SK-N-SH (cell line): ENCODE data around the gene EPHB2. TPM values are rescaled to one million over a fixed set of nuclear protein-coding genes. Genes with fewer than 3 reads are reported as not detected.

Experiments
- CTCF ChIA-PET: fragments of 300-600, 350-600 bp; formaldehyde crosslinking; extraction: SDS; loops from one replicate; lab custom pipeline; 2021; lab: Yijun Ruan, JAX
- POLR2A ChIA-PET: fragments of 350-600 bp; sonication (Branson Sonifier 250); formaldehyde crosslinking; extraction: SDS; loops from one replicate; lab custom pipeline; 2020; ENCODE audit warnings: antibody characterized with exemption, inconsistent platforms; lab: Yijun Ruan, JAX
- DNase-seq: peaks from one replicate; pipeline ENCODE4 v3.0.0; 2012
- H2AFZ ChIP-seq: fragments of 200-600 bp; sonication (generic); 2 replicates; pipeline ENCODE4 v1.8.1; 2016; ENCODE audit warnings: antibody characterized with exemption, mild to moderate bottlenecking, low read depth
- H3F3A ChIP-seq: fragments of 200-600 bp; sonication (generic); replicated peaks from 2 replicates; pipeline ENCODE3; 2016; ENCODE audit warnings: antibody characterized with exemption, mild to moderate bottlenecking; ENCODE audit not compliant: insufficient read depth
- H3K27ac ChIP-seq, 2 experiments: fragments of 200-500 bp in 1 of 2; fragments of 200-600 bp in 1 of 2; sonication (Bioruptor generic) in 1 of 2; sonication (generic), shearing (Covaris generic) in 1 of 2; 2 replicates each; pipeline versions ENCODE4 v1.5.1 to v1.6.1; 2014 to 2016; ENCODE audit warnings: low read depth in 2 of 2, inconsistent platforms in 1 of 2, low read length in 1 of 2, mild to moderate bottlenecking in 1 of 2, mixed read lengths in 1 of 2
- H3K27me3 ChIP-seq: fragments of 200-600 bp; sonication (generic), shearing (Covaris generic); 2 replicates; pipeline ENCODE4 v1.6.1; 2016; ENCODE audit warnings: mixed run types; ENCODE audit not compliant: insufficient read depth
- H3K36me3 ChIP-seq, 2 experiments: fragments of 200-500 bp in 1 of 2; fragments of 200-600 bp in 1 of 2; sonication (Bioruptor generic) in 1 of 2; sonication (generic) in 1 of 2; replicated peaks in 1 of 2; 2 replicates each; pipeline versions ENCODE3 to v1.5.1; 2014 to 2016; ENCODE audit warnings: low read length in 1 of 2, mild to moderate bottlenecking in 1 of 2; ENCODE audit not compliant: insufficient read depth in 2 of 2, control insufficient read depth in 1 of 2
- H3K4me1 ChIP-seq, 2 experiments: fragments of 200-500 bp in 1 of 2; fragments of 200-600 bp in 1 of 2; sonication (Bioruptor generic) in 1 of 2; sonication (generic), shearing (Covaris generic) in 1 of 2; 2 replicates each; pipeline versions ENCODE4 v1.5.1 to v1.6.1; 2014 to 2016; ENCODE audit warnings: low read depth in 1 of 2, low read length in 1 of 2, mixed run types in 1 of 2; ENCODE audit not compliant: insufficient read depth in 2 of 2, control insufficient read depth in 1 of 2
- H3K4me2 ChIP-seq: fragments of 200-600 bp; sonication (generic), shearing (Covaris generic); 2 replicates; pipeline ENCODE4 v1.6.1; 2017; ENCODE audit warnings: mixed run types
- H3K4me3 ChIP-seq, 2 experiments: fragments of 200-500 bp in 1 of 2; fragments of 200-600 bp in 1 of 2; sonication (Bioruptor generic) in 1 of 2; sonication (generic), shearing (Covaris generic) in 1 of 2; 2 replicates each; pipeline versions ENCODE4 v1.5.1 to v1.8.1; 2014 to 2016; ENCODE audit warnings: low read depth in 2 of 2, inconsistent platforms in 1 of 2, low read length in 1 of 2, mild to moderate bottlenecking in 1 of 2, mixed read lengths in 1 of 2, moderate library complexity in 1 of 2
- H3K79me2 ChIP-seq: fragments of 200-600 bp; sonication (generic); 2 replicates; pipeline ENCODE4 v1.8.1; 2017; ENCODE audit warnings: mild to moderate bottlenecking; ENCODE audit not compliant: insufficient read depth
- H3K9ac ChIP-seq: fragments of 200-600 bp; sonication (generic); 2 replicates; pipeline ENCODE4 v1.6.1; 2017; ENCODE audit warnings: mixed run types
- H3K9me2 ChIP-seq: fragments of 200-600 bp; sonication (generic); 2 replicates; pipeline ENCODE4 v1.6.1; 2017; ENCODE audit warnings: mixed run types
- H3K9me3 ChIP-seq: fragments of 200-600 bp; sonication (generic); 2 replicates; pipeline ENCODE4 v1.6.1; 2017; ENCODE audit warnings: mixed run types, mild to moderate bottlenecking, moderate library complexity
- H4K20me1 ChIP-seq: fragments of 200-600 bp; sonication (generic); 2 replicates; pipeline ENCODE4 v1.6.1; 2017; ENCODE audit warnings: mild to moderate bottlenecking, mixed run types; ENCODE audit not compliant: insufficient read depth
- CHD2 ChIP-seq: fragments of 150-350 bp; IDR thresholded peaks from 2 replicates; pipeline ENCODE4 v1.6.1; 2018; ENCODE audit warnings: low read length; ENCODE audit not compliant: partially characterized antibody
- ELF1 ChIP-seq: IDR thresholded peaks from 2 replicates; pipeline ENCODE4 v1.4.0; 2012
- EP300 ChIP-seq, 2 experiments: IDR thresholded peaks; 2 replicates each; pipeline versions ENCODE4 v1.4.0 to v1.6.1; 2012; ENCODE audit warnings: borderline replicate concordance in 1 of 2, low read depth in 1 of 2, low read length in 1 of 2
- EZH2phosphoT487 ChIP-seq: fragments of 200-600 bp; sonication (generic); IDR thresholded peaks from 2 replicates; pipeline ENCODE4 v1.6.1; 2017; ENCODE audit warnings: low read depth, mixed run types, mild to moderate bottlenecking, antibody characterized with exemption, moderate library complexity, borderline replicate concordance
- FOSL2 ChIP-seq: IDR thresholded peaks from 2 replicates; pipeline ENCODE4 v1.4.0; 2012; ENCODE audit warnings: low read depth, mild to moderate bottlenecking, moderate library complexity, borderline replicate concordance
- FOXJ3 ChIP-seq: sonication (generic); formaldehyde crosslinking; IDR thresholded peaks from 2 replicates; pipeline ENCODE4 v1.5.1; 2020; ENCODE audit warnings: mild to moderate bottlenecking, missing genetic modification reagents
- FOXM1 ChIP-seq: IDR thresholded peaks from 2 replicates; pipeline ENCODE4 v1.4.0; 2012; ENCODE audit warnings: low read depth, mild to moderate bottlenecking
- GABPA ChIP-seq: IDR thresholded peaks from 2 replicates; pipeline ENCODE4 v1.4.0; 2012; ENCODE audit warnings: low read depth, mild to moderate bottlenecking
- GATA2 ChIP-seq: sonication (generic); formaldehyde crosslinking; IDR thresholded peaks from 2 replicates; pipeline ENCODE4 v1.5.0; 2020; ENCODE audit warnings: mild to moderate bottlenecking, missing genetic modification reagents
- MEF2A ChIP-seq: IDR thresholded peaks from 2 replicates; pipeline ENCODE4 v1.4.0; 2012; ENCODE audit warnings: low read depth, borderline replicate concordance
- NRF1 ChIP-seq: IDR thresholded peaks from 2 replicates; pipeline ENCODE4 v1.6.1; 2012; ENCODE audit warnings: low read depth, mild to moderate bottlenecking, low read length
- RXRA ChIP-seq: IDR thresholded peaks from 2 replicates; pipeline ENCODE4 v1.4.0; 2012; ENCODE audit warnings: low read depth, mild to moderate bottlenecking, borderline replicate concordance
- SIN3A ChIP-seq: IDR thresholded peaks from 2 replicates; pipeline ENCODE4 v1.6.1; 2012; ENCODE audit warnings: low read depth, mild to moderate bottlenecking, low read length, moderate library complexity, borderline replicate concordance
- TAF1 ChIP-seq: IDR thresholded peaks from 2 replicates; pipeline ENCODE4 v1.6.1; 2012; ENCODE audit warnings: low read depth, mild to moderate bottlenecking, low read length, moderate library complexity, borderline replicate concordance
- TCF12 ChIP-seq: IDR thresholded peaks from 2 replicates; pipeline ENCODE4 v1.4.0; 2012
- TEAD4 ChIP-seq: IDR thresholded peaks from 2 replicates; pipeline ENCODE4 v1.4.0; 2012; ENCODE audit warnings: mild to moderate bottlenecking, borderline replicate concordance; ENCODE audit not compliant: insufficient read depth
- WGBS: methylation state at CpG from one replicate; pipeline ENCODE4 v1.1.6; 2017; ENCODE audit warnings: low lambda C conversion rate; 5-methylcytosine and 5-hydroxymethylcytosine counted together
- polyA plus RNA-seq, 3 experiments: library from polyadenylated mRNA; depleted of rRNA; stranded (reverse); fragments of >200 nt; gene quantifications; 2 replicates each; pipeline ENCODE4 v1.2.3, GENCODE V29; 2012
- TF ChIP-seq, protein P1 (sequence below): IDR thresholded peaks from 2 replicates; pipeline ENCODE4 v1.4.0; 2012; ENCODE audit warnings: low read depth
- TF ChIP-seq, protein P2 (sequence below): IDR thresholded peaks from 2 replicates; pipeline ENCODE4 v1.4.0; 2012; ENCODE audit warnings: low read depth, borderline replicate concordance
- TF ChIP-seq, protein P3 (sequence below): fragments of 200-600 bp; sonication (generic); IDR thresholded peaks from 2 replicates; pipeline ENCODE4 v1.6.1; 2017; ENCODE audit warnings: antibody characterized with exemption, mild to moderate bottlenecking, moderate library complexity
- TF ChIP-seq, protein P4 (sequence below): fragments of 150-350 bp; IDR thresholded peaks from 2 replicates; pipeline ENCODE4 v1.6.1; 2017; ENCODE audit warnings: antibody characterized with exemption, low read length, low read depth, borderline replicate concordance
- TF ChIP-seq, protein P5 (sequence below): IDR thresholded peaks from 2 replicates; pipeline ENCODE4 v1.6.1; 2012; ENCODE audit warnings: mild to moderate bottlenecking, low read depth, low read length, moderate library complexity
- TF ChIP-seq, protein P6 (sequence below): IDR thresholded peaks from 2 replicates; pipeline ENCODE4 v1.4.0; 2012; ENCODE audit warnings: low read depth, borderline replicate concordance
- TF ChIP-seq, protein P7 (sequence below): IDR thresholded peaks from 2 replicates; pipeline ENCODE4; 2012

The EPHB2 gene
- polyA plus RNA-seq, 1 of the 3 experiments (the other 2 are of a cell fraction): 25.2 TPM

DNA sequence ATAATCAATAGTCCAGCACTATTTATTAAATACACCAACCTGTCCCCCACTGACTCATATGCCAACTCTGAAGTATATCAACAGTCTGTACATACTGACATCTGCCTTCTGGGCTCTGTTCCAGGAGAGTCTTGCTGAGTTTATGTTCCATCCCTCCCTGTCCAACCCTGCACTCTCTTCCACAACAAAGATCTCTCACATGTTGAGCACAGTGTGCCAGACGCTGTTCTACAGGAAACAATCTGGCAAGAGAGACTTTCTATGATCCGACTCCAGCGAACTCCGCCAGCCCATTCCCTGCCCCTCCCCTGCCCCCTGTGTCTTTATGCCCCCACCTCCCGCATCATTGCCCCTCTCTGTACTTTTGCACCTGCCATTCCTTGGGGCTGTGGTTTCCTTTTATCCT is 258.7 kb downstream of the EPHB2 start:
- Histone ChIP-seq H3K4me2 (peak overlapping the region; percentile 54), H3K4me1 (peaks cover 5 to 13% of the 10 kb centered on the region in 2 experiments; a peak in 2 of 4 replicates), H3F3A (no peaks in the 10 kb centered on the region), H4K20me1 (no peaks in the 10 kb centered on the region), H3K27ac (peak overlapping the region in 1 of 2 experiments; percentile 54; a peak in 2 of 4 replicates), H3K27me3 (no peaks in the 10 kb centered on the region), H3K9ac (no peak overlapping the region), H2AFZ (no peak overlapping the region), H3K4me3 (no peak overlapping the region), H3K9me2 (no peaks in the 10 kb centered on the region), H3K9me3 (no peaks in the 10 kb centered on the region), H3K36me3 (no peaks in the 10 kb centered on the region), H3K79me2 (no peaks in the 10 kb centered on the region)
- POLR2A ChIA-PET: no interaction called here
- peak; percentile 58 for DNase-seq
- CTCF ChIA-PET: interaction anchor here (1.4 kb wide), 1 partner anchor 304 kb away, joined by 3 read pairs; no protein-coding TSS in a partner anchor
- 4% methylated on average over 5 of the region's 5 CpGs for WGBS
- TF ChIP-seq TCF12 (peak; percentile 33; the same call in 1 of the 2 replicates), FOXJ3 (0 out of 2 replicates have a peak, but pooled peaks have one; percentile 50), NRF1 (no peak), EZH2phosphoT487 (no peak), GATA2 (CRISPR knock-in tag) (no peak), SIN3A (no peak), FOXM1 (no peak), RXRA (no peak), ELF1 (no peak), GABPA (no peak), EP300 (IDR thresholded peaks at IDR 0.05; ENCODE audit: borderline replicate concordance in 1 of 2, low read depth in 1 of 2, low read length in 1 of 2) (0 out of 4 replicates have a peak, but pooled peaks of 1 of the 2 experiments have one; percentile 8), TAF1 (no peak), TEAD4 (no peak), MEF2A (no peak), CHD2 (no peak), FOSL2 (no peak; the same call in 1 of the 2 replicates)
- TF ChIP-seq, protein P1, sequence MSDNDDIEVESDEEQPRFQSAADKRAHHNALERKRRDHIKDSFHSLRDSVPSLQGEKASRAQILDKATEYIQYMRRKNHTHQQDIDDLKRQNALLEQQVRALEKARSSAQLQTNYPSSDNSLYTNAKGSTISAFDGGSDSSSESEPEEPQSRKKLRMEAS: 0 out of 2 replicates have a peak, but pooled peaks have one; percentile 27
- TF ChIP-seq, protein P2, sequence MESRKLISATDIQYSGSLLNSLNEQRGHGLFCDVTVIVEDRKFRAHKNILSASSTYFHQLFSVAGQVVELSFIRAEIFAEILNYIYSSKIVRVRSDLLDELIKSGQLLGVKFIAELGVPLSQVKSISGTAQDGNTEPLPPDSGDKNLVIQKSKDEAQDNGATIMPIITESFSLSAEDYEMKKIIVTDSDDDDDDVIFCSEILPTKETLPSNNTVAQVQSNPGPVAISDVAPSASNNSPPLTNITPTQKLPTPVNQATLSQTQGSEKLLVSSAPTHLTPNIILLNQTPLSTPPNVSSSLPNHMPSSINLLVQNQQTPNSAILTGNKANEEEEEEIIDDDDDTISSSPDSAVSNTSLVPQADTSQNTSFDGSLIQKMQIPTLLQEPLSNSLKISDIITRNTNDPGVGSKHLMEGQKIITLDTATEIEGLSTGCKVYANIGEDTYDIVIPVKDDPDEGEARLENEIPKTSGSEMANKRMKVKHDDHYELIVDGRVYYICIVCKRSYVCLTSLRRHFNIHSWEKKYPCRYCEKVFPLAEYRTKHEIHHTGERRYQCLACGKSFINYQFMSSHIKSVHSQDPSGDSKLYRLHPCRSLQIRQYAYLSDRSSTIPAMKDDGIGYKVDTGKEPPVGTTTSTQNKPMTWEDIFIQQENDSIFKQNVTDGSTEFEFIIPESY: no peak
- TF ChIP-seq, protein P3, sequence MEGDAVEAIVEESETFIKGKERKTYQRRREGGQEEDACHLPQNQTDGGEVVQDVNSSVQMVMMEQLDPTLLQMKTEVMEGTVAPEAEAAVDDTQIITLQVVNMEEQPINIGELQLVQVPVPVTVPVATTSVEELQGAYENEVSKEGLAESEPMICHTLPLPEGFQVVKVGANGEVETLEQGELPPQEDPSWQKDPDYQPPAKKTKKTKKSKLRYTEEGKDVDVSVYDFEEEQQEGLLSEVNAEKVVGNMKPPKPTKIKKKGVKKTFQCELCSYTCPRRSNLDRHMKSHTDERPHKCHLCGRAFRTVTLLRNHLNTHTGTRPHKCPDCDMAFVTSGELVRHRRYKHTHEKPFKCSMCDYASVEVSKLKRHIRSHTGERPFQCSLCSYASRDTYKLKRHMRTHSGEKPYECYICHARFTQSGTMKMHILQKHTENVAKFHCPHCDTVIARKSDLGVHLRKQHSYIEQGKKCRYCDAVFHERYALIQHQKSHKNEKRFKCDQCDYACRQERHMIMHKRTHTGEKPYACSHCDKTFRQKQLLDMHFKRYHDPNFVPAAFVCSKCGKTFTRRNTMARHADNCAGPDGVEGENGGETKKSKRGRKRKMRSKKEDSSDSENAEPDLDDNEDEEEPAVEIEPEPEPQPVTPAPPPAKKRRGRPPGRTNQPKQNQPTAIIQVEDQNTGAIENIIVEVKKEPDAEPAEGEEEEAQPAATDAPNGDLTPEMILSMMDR: no peak
- TF ChIP-seq, protein P4, sequence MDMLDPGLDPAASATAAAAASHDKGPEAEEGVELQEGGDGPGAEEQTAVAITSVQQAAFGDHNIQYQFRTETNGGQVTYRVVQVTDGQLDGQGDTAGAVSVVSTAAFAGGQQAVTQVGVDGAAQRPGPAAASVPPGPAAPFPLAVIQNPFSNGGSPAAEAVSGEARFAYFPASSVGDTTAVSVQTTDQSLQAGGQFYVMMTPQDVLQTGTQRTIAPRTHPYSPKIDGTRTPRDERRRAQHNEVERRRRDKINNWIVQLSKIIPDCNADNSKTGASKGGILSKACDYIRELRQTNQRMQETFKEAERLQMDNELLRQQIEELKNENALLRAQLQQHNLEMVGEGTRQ: no peak
- TF ChIP-seq, protein P5, sequence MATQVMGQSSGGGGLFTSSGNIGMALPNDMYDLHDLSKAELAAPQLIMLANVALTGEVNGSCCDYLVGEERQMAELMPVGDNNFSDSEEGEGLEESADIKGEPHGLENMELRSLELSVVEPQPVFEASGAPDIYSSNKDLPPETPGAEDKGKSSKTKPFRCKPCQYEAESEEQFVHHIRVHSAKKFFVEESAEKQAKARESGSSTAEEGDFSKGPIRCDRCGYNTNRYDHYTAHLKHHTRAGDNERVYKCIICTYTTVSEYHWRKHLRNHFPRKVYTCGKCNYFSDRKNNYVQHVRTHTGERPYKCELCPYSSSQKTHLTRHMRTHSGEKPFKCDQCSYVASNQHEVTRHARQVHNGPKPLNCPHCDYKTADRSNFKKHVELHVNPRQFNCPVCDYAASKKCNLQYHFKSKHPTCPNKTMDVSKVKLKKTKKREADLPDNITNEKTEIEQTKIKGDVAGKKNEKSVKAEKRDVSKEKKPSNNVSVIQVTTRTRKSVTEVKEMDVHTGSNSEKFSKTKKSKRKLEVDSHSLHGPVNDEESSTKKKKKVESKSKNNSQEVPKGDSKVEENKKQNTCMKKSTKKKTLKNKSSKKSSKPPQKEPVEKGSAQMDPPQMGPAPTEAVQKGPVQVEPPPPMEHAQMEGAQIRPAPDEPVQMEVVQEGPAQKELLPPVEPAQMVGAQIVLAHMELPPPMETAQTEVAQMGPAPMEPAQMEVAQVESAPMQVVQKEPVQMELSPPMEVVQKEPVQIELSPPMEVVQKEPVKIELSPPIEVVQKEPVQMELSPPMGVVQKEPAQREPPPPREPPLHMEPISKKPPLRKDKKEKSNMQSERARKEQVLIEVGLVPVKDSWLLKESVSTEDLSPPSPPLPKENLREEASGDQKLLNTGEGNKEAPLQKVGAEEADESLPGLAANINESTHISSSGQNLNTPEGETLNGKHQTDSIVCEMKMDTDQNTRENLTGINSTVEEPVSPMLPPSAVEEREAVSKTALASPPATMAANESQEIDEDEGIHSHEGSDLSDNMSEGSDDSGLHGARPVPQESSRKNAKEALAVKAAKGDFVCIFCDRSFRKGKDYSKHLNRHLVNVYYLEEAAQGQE: no peak
- TF ChIP-seq, protein P6, sequence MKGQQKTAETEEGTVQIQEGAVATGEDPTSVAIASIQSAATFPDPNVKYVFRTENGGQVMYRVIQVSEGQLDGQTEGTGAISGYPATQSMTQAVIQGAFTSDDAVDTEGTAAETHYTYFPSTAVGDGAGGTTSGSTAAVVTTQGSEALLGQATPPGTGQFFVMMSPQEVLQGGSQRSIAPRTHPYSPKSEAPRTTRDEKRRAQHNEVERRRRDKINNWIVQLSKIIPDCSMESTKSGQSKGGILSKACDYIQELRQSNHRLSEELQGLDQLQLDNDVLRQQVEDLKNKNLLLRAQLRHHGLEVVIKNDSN: no peak
- TF ChIP-seq, protein P7, sequence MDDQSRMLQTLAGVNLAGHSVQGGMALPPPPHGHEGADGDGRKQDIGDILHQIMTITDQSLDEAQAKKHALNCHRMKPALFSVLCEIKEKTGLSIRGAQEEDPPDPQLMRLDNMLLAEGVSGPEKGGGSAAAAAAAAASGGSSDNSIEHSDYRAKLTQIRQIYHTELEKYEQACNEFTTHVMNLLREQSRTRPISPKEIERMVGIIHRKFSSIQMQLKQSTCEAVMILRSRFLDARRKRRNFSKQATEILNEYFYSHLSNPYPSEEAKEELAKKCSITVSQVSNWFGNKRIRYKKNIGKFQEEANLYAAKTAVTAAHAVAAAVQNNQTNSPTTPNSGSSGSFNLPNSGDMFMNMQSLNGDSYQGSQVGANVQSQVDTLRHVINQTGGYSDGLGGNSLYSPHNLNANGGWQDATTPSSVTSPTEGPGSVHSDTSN: peak; percentile 61
